WI38 (cell line): ENCODE measurements around the gene EIF4G1.
A peak's percentile ranks its signal among the peaks of the same experiment; 100 is the strongest.

Experiments
- H3K4me3 ChIP-seq: 2 replicates; pipeline ENCODE4 v1.5.1; 2011; ENCODE audit warnings: low read depth, mild to moderate bottlenecking, control low read depth, low read length
- CTCF ChIP-seq: IDR thresholded peaks from 2 replicates; pipeline ENCODE4 v1.5.1; 2012; ENCODE audit warnings: low read depth, mild to moderate bottlenecking, control low read depth, low read length

The EIF4G1 gene

DNA sequence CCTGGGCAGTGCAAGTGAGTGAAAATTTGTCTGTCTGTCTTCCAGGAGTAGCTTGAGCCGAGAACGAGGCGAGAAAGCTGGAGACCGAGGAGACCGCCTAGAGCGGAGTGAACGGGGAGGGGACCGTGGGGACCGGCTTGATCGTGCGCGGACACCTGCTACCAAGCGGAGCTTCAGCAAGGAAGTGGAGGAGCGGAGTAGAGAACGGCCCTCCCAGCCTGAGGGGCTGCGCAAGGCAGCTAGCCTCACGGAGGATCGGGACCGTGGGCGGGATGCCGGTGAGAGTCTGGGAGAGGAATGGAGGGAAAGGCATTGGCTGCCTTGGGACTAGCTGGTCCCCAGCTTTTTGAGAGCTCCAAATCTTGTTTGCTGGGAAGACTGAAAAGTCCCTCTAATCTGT is 12.8 kb downstream of the EIF4G1 start:
- H3K4me3 ChIP-seq: no peak overlapping the region
- TF ChIP-seq CTCF: no peak

- TF ChIP-seq CTCF: no peak
- H3K4me3 ChIP-seq: no peak overlapping the region
Observed at GRCh38 chr3:184328516-184328915, 14.1 kb downstream of the EIF4G1 start.

GRCh38 chr3:184332370-184333090 is 18.1 kb downstream of the EIF4G1 start:
- TF ChIP-seq CTCF: no peak
- H3K4me3 ChIP-seq: no peak overlapping the region

DNA sequence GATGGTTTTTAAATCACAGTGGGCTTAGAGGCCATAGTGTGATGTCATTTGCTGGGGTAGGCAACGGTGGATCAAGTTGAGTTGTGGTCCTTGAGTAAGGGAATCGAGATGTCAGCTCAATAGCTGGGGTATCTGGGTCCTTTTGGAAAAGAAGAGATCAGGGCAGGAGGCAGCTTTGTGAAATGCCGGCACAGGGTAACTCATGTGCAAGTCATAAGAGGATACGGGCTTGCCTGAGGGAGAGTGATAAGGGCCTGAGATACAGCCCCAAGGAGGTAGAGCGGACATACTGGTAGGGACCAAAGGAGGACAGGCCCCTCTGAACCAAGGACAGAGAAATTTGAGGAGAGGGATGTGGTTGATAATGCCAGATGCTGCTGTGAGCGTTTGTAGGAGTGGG is 18.8 kb downstream of the EIF4G1 start:
- no peak for TF ChIP-seq CTCF
- no peak overlapping the region for H3K4me3 ChIP-seq

DNA sequence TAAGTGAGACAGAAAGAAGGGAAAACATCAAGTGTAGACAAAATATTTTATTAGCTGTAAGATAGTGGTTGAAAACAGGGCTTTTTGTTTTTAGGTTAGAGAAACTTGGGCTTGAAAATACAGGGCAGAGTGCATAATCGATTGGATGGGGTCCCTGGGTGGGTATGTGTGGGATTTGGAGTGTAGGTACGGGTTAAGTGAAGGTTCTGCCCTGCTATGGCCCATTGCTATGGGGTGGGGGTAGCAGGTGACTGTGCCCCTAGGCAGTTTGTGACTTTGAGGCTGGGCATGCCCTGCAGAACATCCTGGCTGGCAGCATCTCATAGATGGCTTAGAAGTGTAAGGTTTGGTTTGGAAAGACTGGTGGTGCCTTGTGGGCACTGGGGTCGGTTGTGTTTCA is 19.3 kb downstream of the EIF4G1 start:
- TF ChIP-seq CTCF: no peak

GRCh38 chr3:184334470-184335158 is 20.2 kb downstream of the EIF4G1 start:
- TF ChIP-seq CTCF: no peak
- no peak overlapping the region for H3K4me3 ChIP-seq

More for the DNA sequence above, 19.3 kb downstream of the EIF4G1 start:
- no peak overlapping the region for H3K4me3 ChIP-seq

DNA sequence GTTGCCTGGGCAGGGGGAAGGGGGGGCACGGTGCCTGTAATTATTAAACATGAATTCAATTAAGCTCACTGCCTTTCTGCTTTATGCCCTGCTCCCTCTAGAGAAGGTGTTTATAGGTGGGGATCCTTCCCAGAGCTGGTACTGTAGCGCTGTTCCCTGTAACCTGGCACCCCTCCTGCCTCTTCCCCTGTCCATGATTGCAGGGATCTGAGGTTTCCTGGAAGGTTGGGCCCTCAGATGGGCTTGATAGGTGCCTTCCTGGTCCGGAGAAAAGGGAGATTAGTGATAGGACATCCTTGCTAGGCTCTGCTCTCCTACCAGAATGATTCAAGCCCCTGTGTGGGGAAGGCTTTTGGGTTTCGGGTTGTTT is 20.9 kb downstream of the EIF4G1 start:
- no peak for TF ChIP-seq CTCF
- peak overlapping the region; percentile 66 for H3K4me3 ChIP-seq
